CD4-positive, alpha-beta T cell treated with Interleukin-2 at 100 ng/mL for 4 hours (primary cell): ENCODE results near the gene ASIC2.

Source experiments
- DNase-seq: peaks from one replicate; pipeline ENCODE4 v3.0.0-alpha.2; 2020; ENCODE audit warnings: low spot score

ASIC2 gene

DNA sequence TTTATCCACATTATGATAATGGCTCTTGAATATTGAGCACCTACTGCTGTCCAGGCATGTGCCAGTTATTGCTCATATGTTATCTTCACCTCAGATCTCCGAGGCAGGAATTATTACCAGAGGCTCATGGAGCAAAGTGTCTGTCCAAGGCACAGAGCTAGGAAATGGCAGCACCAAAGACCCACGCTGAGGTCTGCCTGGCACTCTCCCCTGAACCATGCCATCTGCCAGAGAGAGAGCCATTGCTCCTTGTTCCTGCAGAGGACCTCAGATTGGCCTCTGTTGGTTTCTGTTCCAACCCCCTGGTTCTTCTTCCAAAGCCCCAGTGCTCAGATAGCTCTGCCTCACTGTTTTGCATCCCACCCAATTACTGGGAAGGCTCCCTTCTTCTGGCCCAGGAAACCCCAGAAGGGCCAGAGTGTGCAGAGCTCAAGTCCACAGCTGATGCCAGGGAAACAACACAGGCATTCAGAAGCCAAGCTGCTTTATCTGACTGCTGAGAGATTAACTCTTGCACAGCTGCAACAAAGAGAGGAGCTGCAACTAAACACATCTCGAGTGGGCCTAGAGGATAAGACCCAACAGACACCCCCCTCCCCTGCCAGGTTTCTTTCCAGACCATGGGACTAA, 5.9 kb downstream of the ASIC2 start:
- DNase-seq = no peak

DNA sequence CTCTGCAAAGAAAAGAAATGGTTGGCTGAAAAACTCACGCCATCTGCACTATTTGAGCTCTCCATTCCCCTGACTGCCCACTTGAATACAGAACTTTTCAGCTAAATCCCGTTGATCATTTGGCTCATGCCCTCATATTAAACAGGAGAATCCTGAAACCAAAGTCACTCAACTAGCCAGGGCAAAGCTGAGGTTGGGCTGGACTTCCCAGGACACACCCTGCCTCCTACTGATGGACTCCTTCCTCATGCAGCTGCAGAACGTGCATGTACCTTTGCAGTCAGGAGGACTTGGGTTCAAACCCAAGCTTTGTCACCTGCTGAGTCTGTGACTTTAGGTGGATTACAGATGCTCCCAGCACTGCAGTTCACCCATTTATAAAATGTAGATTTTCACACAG, 7.7 kb downstream of the ASIC2 start:
- no peak for DNase-seq

DNA sequence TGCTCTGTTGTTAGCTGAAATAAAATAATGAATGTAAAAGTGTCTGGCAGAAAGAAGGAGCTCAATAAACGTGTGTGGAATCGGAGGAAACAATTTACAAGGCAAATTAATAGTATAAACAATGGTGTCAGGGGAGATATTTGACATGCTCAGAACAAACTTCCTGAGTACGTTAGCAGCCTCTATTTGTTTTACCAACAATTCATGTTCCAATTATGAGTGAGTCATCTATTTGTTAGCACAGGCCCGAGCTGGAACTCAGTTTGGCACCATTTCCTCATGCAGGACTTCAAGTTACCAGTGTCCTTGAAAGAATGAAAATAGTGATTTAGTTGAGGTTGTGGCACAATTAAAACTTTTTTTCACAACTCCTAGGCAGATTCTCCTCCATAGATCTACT, 9.1 kb downstream of the ASIC2 start:
- DNase-seq = no peak

DNA sequence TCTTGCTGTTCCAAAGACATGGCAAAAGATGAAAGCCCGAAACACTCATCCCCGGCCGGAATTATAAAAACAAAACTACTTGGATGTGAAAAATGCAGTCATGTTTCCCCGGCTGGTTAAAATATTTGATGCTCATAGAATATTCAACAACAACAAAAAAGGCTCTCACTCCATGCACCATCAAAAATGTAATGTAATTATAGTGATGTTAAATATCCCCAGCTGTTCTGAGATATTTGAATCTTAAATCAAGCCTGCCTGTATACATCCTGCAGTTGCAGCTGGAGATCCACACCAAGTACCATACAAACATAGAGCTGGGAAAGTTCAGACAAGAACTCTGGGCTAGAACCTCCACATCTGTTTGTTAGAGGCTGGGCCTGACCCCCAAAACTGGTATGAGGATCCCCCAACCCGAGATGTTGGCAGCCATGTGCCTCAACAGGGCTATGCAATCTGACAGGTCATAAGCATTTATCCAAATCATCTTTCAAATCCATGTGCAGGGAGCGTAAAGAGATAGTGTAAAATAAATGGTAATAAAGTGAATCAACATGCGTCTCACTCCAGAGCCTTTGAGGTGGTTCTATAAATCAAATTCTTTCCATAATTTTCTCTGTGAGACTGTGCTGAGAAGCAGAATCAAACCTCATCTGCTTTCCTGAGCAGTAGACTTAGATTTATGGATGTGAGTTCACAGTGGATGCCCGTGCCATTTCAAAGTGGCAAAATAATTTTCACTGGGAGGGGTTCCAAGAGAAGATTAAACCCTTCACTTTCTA, 12.7 kb downstream of the ASIC2 start:
- no peak for DNase-seq

DNA sequence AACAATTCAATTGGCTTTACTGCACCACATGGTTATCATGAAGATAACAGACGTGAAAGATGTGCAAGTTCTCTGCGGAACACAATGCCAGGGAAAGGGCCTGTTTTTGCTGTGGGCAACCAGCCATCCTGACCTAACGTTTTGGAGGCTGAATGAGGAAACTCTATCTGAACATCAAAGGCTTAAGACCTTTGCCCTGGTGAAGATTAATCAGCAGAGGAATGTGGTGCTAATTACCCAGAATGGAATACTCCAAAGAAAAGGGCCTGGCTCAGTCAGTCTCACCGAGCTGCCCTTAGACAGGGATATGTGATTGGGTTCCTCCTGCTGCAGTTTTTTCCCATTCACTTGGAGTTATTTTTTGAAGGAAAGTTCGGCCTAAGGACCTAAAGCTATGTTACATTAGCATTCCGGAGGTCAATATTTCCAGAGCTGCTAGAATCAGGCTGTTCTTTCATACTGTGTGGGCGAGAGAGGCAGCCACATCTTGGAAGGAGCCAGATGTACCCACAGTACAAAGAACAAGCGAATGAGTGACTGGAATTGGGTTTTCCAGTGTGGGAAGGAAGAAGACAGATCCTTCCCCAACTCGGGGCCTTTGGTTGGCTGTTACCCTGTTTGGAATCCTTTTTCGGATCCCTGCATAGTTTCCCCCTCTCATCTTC, 15.5 kb downstream of the ASIC2 start:
- no peak for DNase-seq

DNA sequence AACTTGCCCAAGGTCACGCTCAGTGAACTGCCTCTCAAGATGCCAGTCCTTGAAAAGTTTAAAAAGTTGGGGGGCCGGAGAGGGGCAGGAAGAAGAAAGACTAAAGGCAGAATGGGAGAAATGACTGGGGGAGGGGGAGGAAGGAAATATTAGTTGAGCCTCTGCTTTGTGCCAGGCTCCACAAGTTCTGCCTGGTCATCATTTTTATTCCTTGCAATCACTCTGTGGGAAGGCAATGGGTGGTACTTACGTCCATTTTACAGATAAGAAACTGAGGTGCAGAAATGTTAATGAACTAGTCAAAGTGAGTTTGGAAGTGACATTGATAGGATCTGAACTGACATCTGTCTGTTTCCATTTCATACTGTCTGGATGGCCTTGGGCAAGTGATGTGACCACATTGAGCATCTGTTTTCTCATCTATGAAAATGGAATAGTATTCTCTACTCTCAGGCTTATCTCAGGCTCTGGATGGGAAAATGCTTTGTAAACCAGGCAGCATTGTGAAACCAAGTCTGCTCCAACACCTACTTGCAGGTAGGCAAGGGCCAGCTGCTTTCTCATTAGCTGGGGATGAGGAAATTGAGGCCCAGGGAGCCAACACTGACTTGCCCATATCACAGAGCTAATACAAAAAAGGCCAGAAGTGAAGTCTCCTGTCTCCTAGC, 19.2 kb downstream of the ASIC2 start:
- DNase-seq = no peak

DNA sequence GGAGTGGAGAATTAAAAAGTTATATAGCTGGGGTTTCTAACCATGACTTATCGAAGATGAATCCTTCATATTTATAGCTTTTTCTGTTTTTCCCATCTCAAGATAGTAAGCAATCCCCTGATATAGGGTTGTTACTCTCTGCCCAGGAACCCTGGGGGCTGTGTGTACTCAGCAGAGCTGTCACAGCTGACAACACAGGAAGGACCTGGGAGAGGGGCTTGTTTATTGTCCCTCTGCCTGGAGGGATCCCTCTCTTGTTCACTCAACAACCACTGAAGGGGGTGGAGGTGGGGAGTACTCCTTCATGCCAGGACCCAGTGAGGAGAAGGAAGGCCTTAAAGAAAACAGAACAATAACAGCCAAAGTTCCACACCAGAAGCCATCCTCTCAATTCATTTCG, 19.8 kb downstream of the ASIC2 start:
- no peak for DNase-seq

DNA sequence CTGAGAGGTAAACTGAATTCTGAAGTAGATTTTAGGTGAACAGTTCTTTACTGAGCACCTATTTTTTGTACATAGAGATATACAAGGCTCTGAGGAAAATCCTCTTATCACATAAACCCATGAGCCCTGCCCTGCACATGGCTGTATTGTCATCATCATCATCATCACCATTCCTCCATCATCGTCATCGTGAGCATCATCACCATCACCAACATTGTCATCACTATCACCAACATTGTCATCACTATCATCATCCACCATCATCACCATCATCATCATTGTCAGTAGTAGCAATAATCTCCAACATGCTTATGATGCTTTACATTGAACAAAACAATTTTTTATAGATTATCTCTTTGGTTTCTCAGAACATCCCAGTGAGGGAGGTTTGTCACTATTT, 20.7 kb downstream of the ASIC2 start:
- DNase-seq = no peak

DNA sequence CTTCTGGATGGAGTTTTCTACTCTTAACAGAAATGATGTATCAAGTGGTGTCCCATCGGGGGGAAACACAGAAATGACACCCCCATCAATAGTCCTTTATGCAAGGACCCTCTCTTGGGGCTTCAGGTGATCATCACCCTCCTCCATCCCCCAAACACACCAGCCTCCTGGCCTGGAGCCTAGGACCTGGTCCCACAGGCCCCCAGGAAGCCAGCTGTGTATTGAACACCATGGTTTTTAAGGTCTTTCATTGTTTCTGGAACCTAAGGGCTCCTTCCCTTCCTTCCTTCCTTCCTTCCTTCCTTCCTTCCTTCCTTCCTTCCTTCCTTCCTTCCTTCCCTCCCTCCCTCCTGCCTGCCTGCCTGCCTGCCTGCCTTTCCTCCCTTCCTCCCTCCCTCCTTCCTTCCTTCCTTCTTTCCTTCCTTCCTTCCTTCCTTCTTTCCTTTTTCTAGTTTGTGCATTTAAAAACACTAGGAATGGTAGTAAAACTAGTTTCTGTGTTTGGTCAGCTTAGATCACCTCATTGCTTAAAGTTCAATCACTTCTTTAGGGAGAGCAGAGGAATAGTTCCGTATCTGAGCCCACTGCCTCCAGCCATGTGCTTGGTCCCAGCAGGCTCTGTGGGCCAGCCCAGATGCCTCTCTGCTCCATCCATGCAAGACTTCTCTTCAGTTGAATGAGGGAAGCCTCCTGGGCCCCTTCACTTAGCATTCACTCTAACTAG, 23.6 kb downstream of the ASIC2 start:
- DNase-seq = no peak

DNA sequence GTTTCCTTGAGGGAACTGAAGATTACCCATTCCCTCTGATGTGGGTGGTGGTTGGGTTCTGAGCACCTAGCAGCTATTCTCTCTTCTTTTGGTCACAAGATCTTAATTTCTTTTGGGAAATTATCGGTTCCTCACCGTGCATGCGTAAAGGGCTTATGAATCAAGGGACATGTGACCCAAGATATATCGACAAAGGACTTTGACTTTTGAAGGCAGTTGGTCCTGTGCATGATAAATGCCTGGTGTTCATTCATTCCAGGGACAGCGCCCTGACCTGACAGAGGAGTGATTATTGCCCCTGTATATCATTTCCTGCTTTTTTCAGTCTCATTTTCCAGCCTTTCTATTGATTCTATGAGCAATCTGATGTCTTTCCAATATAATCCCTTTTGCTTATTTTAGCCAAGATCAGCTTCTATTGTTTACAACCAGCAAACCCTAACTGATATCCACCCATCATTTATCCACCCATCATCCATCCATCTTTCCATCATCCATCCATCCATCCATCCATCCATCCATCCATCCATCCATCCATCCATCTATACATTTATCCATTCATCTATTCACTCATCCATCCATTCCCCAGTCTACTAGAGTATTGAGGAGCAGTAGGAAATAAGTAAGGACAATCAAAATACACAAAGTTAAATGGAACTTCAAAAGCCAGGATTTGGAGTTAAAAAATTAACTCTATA, 25.1 kb downstream of the ASIC2 start:
- no peak for DNase-seq

DNA sequence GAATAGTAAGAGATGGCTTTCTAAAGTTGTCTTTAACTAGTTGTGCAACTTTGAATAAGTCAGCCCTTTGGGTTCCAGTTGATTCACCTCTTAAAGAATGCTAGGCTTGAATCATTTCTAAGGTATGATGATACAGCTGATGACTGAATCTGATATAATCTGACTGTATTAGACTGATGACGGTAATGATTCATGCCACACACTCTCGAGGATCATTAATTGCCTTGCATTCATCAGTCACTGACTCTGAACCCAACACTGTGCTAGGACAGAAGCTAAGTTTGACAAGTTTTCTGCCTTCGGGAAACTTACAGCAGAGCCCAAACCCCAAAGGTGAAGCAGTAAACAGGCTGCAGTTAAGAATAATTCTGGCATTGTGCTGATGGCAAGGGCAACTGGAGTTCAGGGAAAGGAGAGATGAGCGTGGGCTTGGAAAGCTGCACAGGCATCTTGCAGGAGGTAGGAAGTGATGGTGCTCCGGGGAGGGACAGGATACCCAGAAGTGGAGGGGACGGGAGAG, 25.8 kb downstream of the ASIC2 start:
- no peak for DNase-seq

DNA sequence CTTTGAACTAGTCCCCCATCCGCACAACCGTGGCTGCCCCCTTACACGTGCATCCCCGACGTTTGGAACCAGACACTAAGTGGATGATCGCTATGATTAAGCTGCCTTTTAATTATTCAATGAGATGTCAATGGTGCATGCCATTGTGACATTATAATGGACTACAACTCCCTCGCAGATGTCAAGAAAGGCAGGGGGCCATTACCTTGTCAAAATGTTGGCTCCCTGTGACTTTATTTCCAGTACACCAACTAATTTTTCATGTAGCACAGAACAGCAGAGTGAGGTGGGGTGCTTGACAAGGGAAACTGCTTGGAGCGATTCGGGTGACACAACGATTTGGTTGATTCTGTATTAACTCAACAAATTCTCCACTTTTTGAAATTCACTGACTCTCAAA, 26.5 kb downstream of the ASIC2 start:
- no peak for DNase-seq

DNA sequence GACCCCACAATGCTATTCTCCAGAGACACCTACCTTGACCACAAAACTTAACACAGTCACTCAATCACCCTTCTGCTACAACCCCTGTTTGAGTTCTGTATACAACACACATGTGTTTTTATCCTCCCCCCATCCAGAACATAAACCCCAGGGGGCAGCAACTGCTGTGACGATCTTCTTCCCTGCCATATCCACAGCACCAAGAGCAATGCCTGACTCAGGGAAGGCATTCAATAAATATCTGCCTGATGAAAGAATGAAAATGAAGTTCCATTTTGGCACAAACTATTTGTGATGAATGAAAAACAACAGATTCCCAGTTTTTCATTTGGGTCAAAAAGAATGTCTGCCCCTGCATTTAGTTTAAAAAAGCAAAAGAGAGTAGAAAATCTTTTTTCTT, 27.0 kb downstream of the ASIC2 start:
- DNase-seq = no peak

DNA sequence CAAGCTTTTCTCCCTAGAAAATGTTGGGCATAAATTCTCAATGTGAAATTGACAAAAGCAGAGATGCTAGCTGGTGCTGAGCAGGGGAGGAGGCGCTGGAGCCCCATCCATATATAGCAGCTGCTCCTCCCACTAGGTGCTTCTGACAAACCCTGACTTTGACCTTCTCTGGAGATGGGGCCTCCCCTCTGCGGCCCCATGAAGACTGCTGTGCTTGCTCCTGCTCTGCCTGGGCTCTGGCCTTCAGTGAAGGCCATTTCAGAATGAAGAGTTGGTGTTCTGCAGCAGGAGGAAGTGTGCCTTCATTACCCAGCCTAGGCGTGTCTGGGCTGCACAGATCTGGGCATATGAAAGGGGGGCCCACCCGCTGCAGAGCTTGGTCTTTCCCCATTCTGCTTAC, 29.7 kb downstream of the ASIC2 start:
- no peak for DNase-seq

DNA sequence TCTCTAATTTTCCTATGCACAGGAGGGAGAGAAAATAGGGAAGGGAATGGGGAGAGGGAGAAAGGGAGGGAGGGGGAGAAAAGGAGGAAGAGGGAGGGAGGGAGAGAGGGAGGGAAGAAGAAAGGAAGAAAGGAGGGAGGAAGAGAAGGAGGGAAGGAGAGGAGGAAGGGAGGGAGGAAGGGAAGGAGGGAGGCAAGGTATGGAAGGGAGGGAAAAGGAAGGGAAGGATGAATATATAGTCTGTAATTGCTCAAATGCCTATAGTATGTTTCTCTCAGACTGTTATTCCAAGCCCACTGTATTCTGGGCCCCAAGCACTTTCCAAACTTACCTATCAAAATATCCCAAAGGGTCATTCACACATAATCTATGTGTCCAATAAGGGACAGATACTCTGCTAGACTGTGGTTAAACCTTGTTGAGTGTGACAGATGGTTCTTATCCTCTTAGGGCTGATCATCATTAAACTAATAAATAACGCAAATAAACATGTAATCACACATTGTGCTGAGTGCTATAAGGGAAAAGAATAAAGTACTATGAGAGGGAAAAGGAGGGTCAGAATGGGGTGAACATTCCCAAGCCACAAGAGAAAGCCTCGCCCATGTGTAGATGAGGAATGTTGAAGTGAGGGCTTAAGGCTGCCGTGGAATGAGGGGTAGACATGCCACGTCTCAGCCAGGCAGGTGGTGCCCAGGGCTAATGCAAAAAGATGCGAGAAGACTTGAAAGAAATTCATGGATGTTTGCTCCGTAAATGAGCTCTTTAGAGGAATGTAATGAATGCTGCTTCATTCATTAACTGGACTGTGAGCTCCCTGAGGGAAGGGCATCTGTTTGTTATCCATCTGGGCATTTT, 30.6 kb downstream of the ASIC2 start:
- DNase-seq = no peak

DNA sequence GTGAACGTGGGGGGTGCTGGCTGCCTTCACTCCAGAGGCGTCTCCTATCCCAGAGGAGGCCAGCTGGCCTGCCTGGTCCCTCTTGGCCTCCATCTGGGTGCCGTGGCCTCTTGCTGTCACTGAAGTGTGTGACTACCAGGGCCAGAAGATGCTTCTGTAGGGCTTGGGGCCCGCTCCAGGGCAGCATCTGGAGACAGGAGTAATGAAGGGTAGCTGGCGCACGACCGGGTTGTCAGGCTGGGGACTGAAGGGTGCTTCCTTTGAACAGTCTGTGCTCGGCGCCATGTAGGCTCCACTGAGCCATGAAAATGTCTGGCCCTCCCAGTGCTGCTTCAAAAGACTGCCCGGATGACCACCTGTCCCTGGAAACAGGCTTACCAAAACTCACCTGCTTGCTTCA, 31.3 kb downstream of the ASIC2 start:
- DNase-seq = no peak

DNA sequence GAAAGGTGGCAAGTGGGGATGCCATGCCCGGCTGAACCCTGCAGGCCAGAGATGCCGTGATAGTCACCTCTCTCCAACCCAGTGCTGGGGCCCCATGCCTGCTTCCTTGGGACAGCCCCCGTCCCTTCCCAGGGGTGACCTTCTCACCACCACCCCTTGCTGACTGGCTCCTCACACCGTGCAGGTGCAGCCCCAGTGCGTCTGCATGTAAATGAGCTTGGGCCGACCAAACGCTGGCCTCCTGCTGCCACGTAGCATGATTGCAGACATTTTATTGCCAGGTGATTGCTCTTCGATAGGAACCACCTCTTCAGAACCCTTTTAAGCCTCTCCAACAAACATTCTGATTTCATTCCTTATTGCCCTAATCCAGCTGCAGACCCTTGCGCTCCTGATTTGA, 32.5 kb downstream of the ASIC2 start:
- DNase-seq = no peak

DNA sequence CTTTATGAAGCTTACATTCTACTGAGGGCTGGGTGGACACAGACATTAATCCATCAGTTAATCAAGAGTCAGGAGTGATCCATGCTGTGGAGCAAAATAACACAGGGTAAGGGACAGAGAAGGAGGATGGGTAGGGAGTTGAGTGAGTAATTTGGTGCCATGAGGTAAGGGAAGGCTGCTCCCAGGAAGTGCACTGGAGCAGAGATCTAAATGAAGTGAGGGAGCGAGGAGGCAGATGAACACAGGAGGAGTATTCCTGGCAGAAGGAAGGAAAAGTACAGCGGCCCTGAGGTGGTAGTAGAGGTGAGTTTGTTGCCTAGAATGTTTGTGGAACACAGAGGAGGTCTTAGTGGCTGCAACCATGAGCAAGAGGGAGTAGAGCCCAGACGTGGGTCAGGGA, 34.8 kb downstream of the ASIC2 start:
- no peak for DNase-seq

DNA sequence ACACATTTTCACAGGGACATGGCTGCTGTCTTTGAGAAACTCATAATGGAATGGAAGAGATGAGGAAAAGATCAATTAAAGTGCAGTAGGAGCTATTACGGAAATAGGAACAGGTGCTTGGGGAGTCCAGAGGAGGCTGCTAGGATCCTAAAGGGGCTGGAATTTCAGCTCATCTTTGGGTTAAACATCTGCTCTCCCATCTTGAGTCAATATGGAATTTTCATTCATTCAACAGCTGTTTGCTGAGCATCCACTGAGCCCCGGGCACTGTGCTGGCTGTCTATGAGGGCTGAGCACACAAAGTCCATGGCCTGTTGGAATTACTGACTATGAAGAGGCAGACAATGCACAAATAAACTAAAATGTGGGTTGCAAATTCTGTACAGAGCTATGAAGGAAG, 47.9 kb downstream of the ASIC2 start:
- DNase-seq = no peak

DNA sequence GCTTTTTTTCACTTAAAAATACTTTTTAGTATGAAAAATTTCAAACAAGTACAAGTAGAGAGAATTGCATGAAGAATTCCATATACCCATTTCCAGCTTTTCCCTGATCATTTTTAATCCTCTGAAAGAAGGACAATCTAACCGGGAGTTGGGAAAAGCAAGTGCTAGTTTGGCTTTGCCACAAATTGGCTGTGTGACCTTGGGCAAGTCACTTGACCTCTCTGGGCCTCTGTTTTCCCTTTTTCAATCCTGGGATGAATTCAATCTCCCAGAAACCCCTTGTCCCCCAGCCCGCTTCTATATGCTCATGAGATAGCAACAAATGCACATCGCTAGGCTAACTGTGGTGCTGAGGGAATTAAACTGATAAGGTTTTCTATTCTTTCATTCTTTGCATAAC, 49.4 kb downstream of the ASIC2 start:
- DNase-seq = no peak
